ENCODE data around the gene PCDH7. TPM values are rescaled to one million over a fixed set of nuclear protein-coding genes. Genes with fewer than 3 reads are reported as not detected.

PCDH7 gene, protein sequence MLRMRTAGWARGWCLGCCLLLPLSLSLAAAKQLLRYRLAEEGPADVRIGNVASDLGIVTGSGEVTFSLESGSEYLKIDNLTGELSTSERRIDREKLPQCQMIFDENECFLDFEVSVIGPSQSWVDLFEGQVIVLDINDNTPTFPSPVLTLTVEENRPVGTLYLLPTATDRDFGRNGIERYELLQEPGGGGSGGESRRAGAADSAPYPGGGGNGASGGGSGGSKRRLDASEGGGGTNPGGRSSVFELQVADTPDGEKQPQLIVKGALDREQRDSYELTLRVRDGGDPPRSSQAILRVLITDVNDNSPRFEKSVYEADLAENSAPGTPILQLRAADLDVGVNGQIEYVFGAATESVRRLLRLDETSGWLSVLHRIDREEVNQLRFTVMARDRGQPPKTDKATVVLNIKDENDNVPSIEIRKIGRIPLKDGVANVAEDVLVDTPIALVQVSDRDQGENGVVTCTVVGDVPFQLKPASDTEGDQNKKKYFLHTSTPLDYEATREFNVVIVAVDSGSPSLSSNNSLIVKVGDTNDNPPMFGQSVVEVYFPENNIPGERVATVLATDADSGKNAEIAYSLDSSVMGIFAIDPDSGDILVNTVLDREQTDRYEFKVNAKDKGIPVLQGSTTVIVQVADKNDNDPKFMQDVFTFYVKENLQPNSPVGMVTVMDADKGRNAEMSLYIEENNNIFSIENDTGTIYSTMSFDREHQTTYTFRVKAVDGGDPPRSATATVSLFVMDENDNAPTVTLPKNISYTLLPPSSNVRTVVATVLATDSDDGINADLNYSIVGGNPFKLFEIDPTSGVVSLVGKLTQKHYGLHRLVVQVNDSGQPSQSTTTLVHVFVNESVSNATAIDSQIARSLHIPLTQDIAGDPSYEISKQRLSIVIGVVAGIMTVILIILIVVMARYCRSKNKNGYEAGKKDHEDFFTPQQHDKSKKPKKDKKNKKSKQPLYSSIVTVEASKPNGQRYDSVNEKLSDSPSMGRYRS (N-terminal part only)
- 2.6 and 2.7 TPM in 2 replicates for total RNA-seq

DNA sequence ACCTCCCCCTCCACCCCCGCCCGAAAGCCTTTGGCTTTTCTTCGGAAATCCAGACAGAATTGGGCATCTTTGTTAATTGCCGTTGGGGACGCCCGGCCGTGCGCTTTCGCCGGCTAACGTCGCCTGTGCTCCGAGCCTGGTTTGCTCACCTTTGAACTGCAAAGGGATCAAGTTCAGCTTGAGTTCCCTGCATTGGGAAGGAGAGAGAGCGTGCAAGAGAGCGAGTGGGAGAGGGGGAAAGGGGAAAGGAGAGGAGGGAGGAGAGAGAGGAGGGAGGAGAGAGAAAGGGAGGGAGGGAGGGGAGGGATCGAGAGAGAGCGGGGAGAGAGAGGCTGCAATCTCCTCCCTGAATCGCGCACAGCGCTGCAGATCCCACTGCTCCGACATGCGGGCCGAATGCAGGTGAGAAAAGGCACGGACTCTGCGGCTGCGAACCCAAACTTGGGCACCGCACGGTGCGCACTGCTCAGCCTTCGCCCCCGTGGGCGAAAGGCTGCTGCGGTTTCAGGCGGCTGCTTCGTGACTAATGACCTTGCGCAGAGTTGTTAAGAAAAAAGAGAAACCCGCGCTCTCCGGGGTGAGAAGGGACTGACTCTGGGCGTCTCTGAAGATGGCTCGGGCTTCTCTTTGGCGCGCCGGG is at the start of gene PCDH7:
Gene PCDH7 (plus strand): TSS at position 349 of the 640 bp plus-strand sequence. CDS start 1,054 bp downstream, outside the sequence.

Data from subcutaneous preadipocyte (primary cell).